ENCODE data around the gene NLGN2. TPM values are rescaled to one million over a fixed set of nuclear protein-coding genes. Genes with fewer than 3 reads are reported as not detected.
A peak's percentile ranks its signal among the peaks of the same experiment; 100 is the strongest.

The NLGN2 gene
- total RNA-seq, 2 donors from 2014 or later = 6.3 to 12.2 TPM

- peaks cover 0 to 55% of the 10 kb centered on the region in 2 donors for H3K4me1 ChIP-seq
These were observed 59.1 kb downstream of the NLGN2 start for GRCh38 chr17:7466639-7467341.

GRCh38 chr17:7467498-7467897 lies 59.9 kb downstream of the NLGN2 start:
- Histone ChIP-seq H3K36me3 (peaks cover 36% of the 10 kb centered on the region), H3K4me3 (no peak overlapping the region), H3K27ac (peak overlapping the region; percentile 74 to 90), H3K27me3 (no peaks in the 10 kb centered on the region), H3K9me3 (no peaks in the 10 kb centered on the region), H3K4me1 (peaks cover 0 to 60% of the 10 kb centered on the region in 2 donors)
- TF ChIP-seq CTCF (IDR thresholded peaks at IDR 0.05) = no peak
- DNase-seq (ENCODE audit: low spot score) = no peak

More at GRCh38 chr17:7466639-7467341, 59.1 kb downstream of the NLGN2 start:
- no peaks in the 10 kb centered on the region for H3K27me3 ChIP-seq
- H3K4me3 ChIP-seq = no peak overlapping the region
- H3K27ac ChIP-seq = peak overlapping the region; percentile 74 to 90
- TF ChIP-seq CTCF (IDR thresholded peaks at IDR 0.05) = no peak
- DNase-seq (ENCODE audit: low spot score) = peak; percentile 89
- H3K36me3 ChIP-seq = peaks cover 43% of the 10 kb centered on the region
- no peaks in the 10 kb centered on the region for H3K9me3 ChIP-seq

- H3K36me3 ChIP-seq = peaks cover 28% of the 10 kb centered on the region
- TF ChIP-seq CTCF (IDR thresholded peaks at IDR 0.05) = no peak
- no peak overlapping the region for H3K4me3 ChIP-seq
- peaks cover 0 to 60% of the 10 kb centered on the region in 2 donors for H3K4me1 ChIP-seq
- H3K27ac ChIP-seq = peak overlapping the region in 1 of 2 donors; percentile 11
- DNase-seq (ENCODE audit: low spot score) = no peak
- no peaks in the 10 kb centered on the region for H3K27me3 ChIP-seq
- no peaks in the 10 kb centered on the region for H3K9me3 ChIP-seq
These were observed 60.6 kb downstream of the NLGN2 start for GRCh38 chr17:7468290-7468689.

GRCh38 chr17:7468804-7469389 lies 61.3 kb downstream of the NLGN2 start:
- DNase-seq (ENCODE audit: low spot score) = no peak
- peaks cover 22% of the 10 kb centered on the region for H3K36me3 ChIP-seq
- H3K4me1 ChIP-seq = peaks cover 0 to 60% of the 10 kb centered on the region in 2 donors
- H3K4me3 ChIP-seq = no peak overlapping the region
- peak overlapping the region in 1 of 2 donors; percentile 11 for H3K27ac ChIP-seq
- no peaks in the 10 kb centered on the region for H3K9me3 ChIP-seq
- no peak for TF ChIP-seq CTCF (IDR thresholded peaks at IDR 0.05)
- no peaks in the 10 kb centered on the region for H3K27me3 ChIP-seq

Other genes starting within 250 kb of the NLGN2 start
- 1 to 10 TPM in 1 of 2 donors, not detected in 1; 1.6 TPM for gene ASGR1, start 228.5 kb upstream of the NLGN2 start, total RNA-seq
- 10 to 100 TPM; 15.1 to 33.4 TPM for gene DLG4, start 188.0 kb upstream of the NLGN2 start, total RNA-seq
- gene ACADVL, start 187.9 kb upstream of the NLGN2 start, total RNA-seq = 100 to 1,000 TPM; 695 to 758 TPM
- gene DVL2, start 173.3 kb upstream of the NLGN2 start, total RNA-seq = 10 to 100 TPM; 18.1 to 19.9 TPM
- 10 to 100 TPM in 1 of 2 donors, 1 to 10 TPM in 1; 10.0 to 22.4 TPM for gene PHF23, start 168.4 kb upstream of the NLGN2 start, total RNA-seq
- 100 to 1,000 TPM; 226 to 469 TPM for gene GABARAP, start 165.4 kb upstream of the NLGN2 start, total RNA-seq
- gene CTDNEP1, start 156.1 kb upstream of the NLGN2 start, total RNA-seq = 10 to 100 TPM; 55.0 to 77.2 TPM
- 10 to 100 TPM; 28.1 to 70.7 TPM for gene ELP5, start 155.6 kb upstream of the NLGN2 start, total RNA-seq
- gene CLDN7, start 145.4 kb upstream of the NLGN2 start, total RNA-seq = 1 to 10 TPM in 1 of 2 donors, not detected in 1; 2.3 TPM
- gene SLC2A4, start 126.1 kb upstream of the NLGN2 start, total RNA-seq = 100 to 1,000 TPM in 1 of 2 donors, 10 to 100 TPM in 1; 70.3 to 151 TPM
- 1 to 10 TPM; 2.9 to 3.0 TPM for gene YBX2, start 113.2 kb upstream of the NLGN2 start, total RNA-seq
- gene EIF5A, start 100.2 kb upstream of the NLGN2 start, total RNA-seq = 100 to 1,000 TPM; 131 to 164 TPM
- gene GPS2, start 92.5 kb upstream of the NLGN2 start, total RNA-seq = 10 to 100 TPM; 80.4 to 97.0 TPM
- gene NEURL4, start 78.5 kb upstream of the NLGN2 start, total RNA-seq = 10 to 100 TPM in 1 of 2 donors, 1 to 10 TPM in 1; 9.5 to 12.8 TPM
- gene ACAP1, start 71.3 kb upstream of the NLGN2 start, total RNA-seq = 1 to 10 TPM; 5.1 to 6.7 TPM
- 1 to 10 TPM; 4.2 to 6.9 TPM for gene KCTD11, start 55.7 kb upstream of the NLGN2 start, total RNA-seq
- gene TMEM95, start 52.7 kb upstream of the NLGN2 start, total RNA-seq = not detected
- 1 to 10 TPM; 4.1 to 4.8 TPM for gene TNK1, start 26.8 kb upstream of the NLGN2 start, total RNA-seq
- gene PLSCR3, start 13.3 kb upstream of the NLGN2 start, total RNA-seq = 10 to 100 TPM; 17.2 to 21.6 TPM
- gene TMEM256, start 3.7 kb upstream of the NLGN2 start, total RNA-seq = 10 to 100 TPM; 43.4 to 64.8 TPM
- gene SPEM1, start 12.5 kb downstream of the NLGN2 start, total RNA-seq = not detected
- not detected for gene SPEM2, start 17.8 kb downstream of the NLGN2 start, total RNA-seq
- gene SPEM3, start 21.0 kb downstream of the NLGN2 start, total RNA-seq = not detected
- gene TMEM102, start 27.6 kb downstream of the NLGN2 start, total RNA-seq = 1 to 10 TPM; 3.7 to 5.6 TPM
- 10 to 100 TPM; 18.6 to 20.9 TPM for gene FGF11, start 31.7 kb downstream of the NLGN2 start, total RNA-seq
- gene CHRNB1, start 37.2 kb downstream of the NLGN2 start, total RNA-seq = 10 to 100 TPM; 15.8 to 19.0 TPM
- 10 to 100 TPM; 50.5 to 67.3 TPM for gene ZBTB4, start 71.8 kb downstream of the NLGN2 start, total RNA-seq
- not detected for gene SLC35G6, start 73.6 kb downstream of the NLGN2 start, total RNA-seq
- 10 to 100 TPM; 28.4 to 41.2 TPM for gene POLR2A, start 76.5 kb downstream of the NLGN2 start, total RNA-seq
- 10 to 100 TPM; 39.6 to 50.2 TPM for gene TNFSF12, start 141.2 kb downstream of the NLGN2 start, total RNA-seq
- gene TNFSF13, start 150.9 kb downstream of the NLGN2 start, total RNA-seq = 10 to 100 TPM; 11.0 to 16.9 TPM
- gene SENP3, start 154.1 kb downstream of the NLGN2 start, total RNA-seq = 10 to 100 TPM; 45.9 to 56.1 TPM
- gene CD68, start 171.8 kb downstream of the NLGN2 start, total RNA-seq = 10 to 100 TPM; 16.2 to 54.2 TPM
- gene MPDU1, start 176.0 kb downstream of the NLGN2 start, total RNA-seq = 10 to 100 TPM; 55.4 to 81.1 TPM
- gene SOX15, start 182.2 kb downstream of the NLGN2 start, total RNA-seq = 10 to 100 TPM in 1 of 2 donors, 1 to 10 TPM in 1; 5.6 to 11.5 TPM
- 10 to 100 TPM; 70.3 to 83.6 TPM for gene FXR2, start 207.1 kb downstream of the NLGN2 start, total RNA-seq
- 10 to 100 TPM; 56.0 to 78.5 TPM for gene SAT2, start 220.0 kb downstream of the NLGN2 start, total RNA-seq
- under 1 TPM in 1 of 2 donors, not detected in 1; 0.39 TPM for gene SHBG, start 222.3 kb downstream of the NLGN2 start, total RNA-seq
- 1 to 10 TPM; 1.2 to 2.2 TPM for gene ATP1B2, start 243.1 kb downstream of the NLGN2 start, total RNA-seq

Data from right atrium auricular region (tissue), 2 donors.